Endothelial cell of umbilical vein (primary cell): ENCODE measurements around the gene NCR2. TPM values are rescaled to one million over a fixed set of nuclear protein-coding genes. Genes with fewer than 3 reads are reported as not detected.

Experiments
- BruUV-seq: library from RNA; stranded (reverse); fragments of 400-500 nt; replicated peaks from 2 replicates; lab custom pipeline; 2021; lab: Mats Ljungman, UMichigan
- CTCF ChIA-PET: fragments of 300-600, 350-600 bp; sonication (Branson Sonifier 250); formaldehyde crosslinking; loops from one replicate; lab custom pipeline; 2021; ENCODE audit warnings: antibody characterized with exemption, inconsistent platforms; lab: Charles Lee
- POLR2A ChIA-PET: fragments of 300-600, 350-600 bp; sonication (Branson Sonifier 250); formaldehyde crosslinking; loops from one replicate; lab custom pipeline; 2021; ENCODE audit warnings: antibody characterized with exemption, inconsistent platforms; lab: Charles Lee
- DNase-seq: peaks from one replicate; pipeline ENCODE4 v3.0.0-alpha.2; 2011; ENCODE audit warnings: low read depth, low spot score
- FAIRE-seq: peaks from 2 replicates; lab custom pipeline; 2011; peaks lifted over from hg19 to GRCh38; lab: Jason Lieb, UNC
- H2AFZ ChIP-seq: 2 replicates; pipeline ENCODE4 v1.6.0; 2012; ENCODE audit warnings: low read depth, low read length, control low read depth, inconsistent platforms
- H3K27ac ChIP-seq: 2 replicates; pipeline ENCODE4 v1.5.1; 2011; ENCODE audit warnings: low read depth, mild to moderate bottlenecking, control low read depth, low read length, moderate library complexity; ENCODE audit not compliant: insufficient read depth
- H3K27me3 ChIP-seq, 2 experiments: 2 replicates each; pipeline versions ENCODE4 v1.6.0 to v1.6.1; 2011; ENCODE audit warnings: low read length in 2 of 2, mixed read lengths in 1 of 2; ENCODE audit not compliant: control insufficient read depth in 2 of 2, insufficient read depth in 2 of 2
- H3K36me3 ChIP-seq, 2 experiments: 2 replicates in 1 of 2; 3 replicates in 1 of 2; pipeline ENCODE4 v1.5.1; 2011; ENCODE audit warnings: low read length in 2 of 2, mild to moderate bottlenecking in 1 of 2, moderate library complexity in 1 of 2; ENCODE audit not compliant: control insufficient read depth in 2 of 2, insufficient read depth in 2 of 2; ENCODE audit errors: extremely low read depth in 1 of 2
- H3K4me1 ChIP-seq: 3 replicates; pipeline ENCODE4 v1.5.1; 2011; ENCODE audit warnings: mild to moderate bottlenecking, low read length; ENCODE audit not compliant: control insufficient read depth, insufficient read depth; ENCODE audit errors: extremely low read depth
- H3K4me2 ChIP-seq: 2 replicates; pipeline ENCODE4 v1.6.1; 2011; ENCODE audit warnings: low read length, control low read depth, mixed read lengths; ENCODE audit not compliant: insufficient read depth
- H3K4me3 ChIP-seq, 3 experiments: fragments of 200-600 bp in 1 of 3; sonication (generic), shearing (Covaris generic) in 1 of 3; replicated peaks in 1 of 3; 2 replicates each; pipeline ENCODE4 v1.5.1; 2011 to 2016; ENCODE audit warnings: control low read depth in 3 of 3, low read length in 3 of 3, mild to moderate bottlenecking in 2 of 3, inconsistent platforms in 1 of 3, low read depth in 1 of 3, moderate library complexity in 1 of 3; ENCODE audit not compliant: insufficient read depth in 1 of 3
- H3K79me2 ChIP-seq: 2 replicates; pipeline ENCODE4 v1.6.0; 2012; ENCODE audit warnings: low read length, inconsistent platforms; ENCODE audit not compliant: control insufficient read depth, insufficient read depth
- H3K9ac ChIP-seq: replicated peaks from 2 replicates; pipeline ENCODE3; 2011; ENCODE audit warnings: low read length, control low read depth; ENCODE audit not compliant: insufficient read depth; ENCODE audit errors: extremely low read depth
- H3K9me1 ChIP-seq: replicated peaks from 3 replicates; pipeline ENCODE4 v1.6.0; 2011; ENCODE audit warnings: mild to moderate bottlenecking, low read length; ENCODE audit not compliant: control insufficient read depth, insufficient read depth; ENCODE audit errors: extremely low read depth
- H3K9me3 ChIP-seq: replicated peaks from 2 replicates; pipeline ENCODE4 v1.5.1; 2012; ENCODE audit warnings: low read length, inconsistent platforms; ENCODE audit not compliant: control insufficient read depth, insufficient read depth
- H4K20me1 ChIP-seq: replicated peaks from 2 replicates; pipeline ENCODE3; 2011; ENCODE audit warnings: mild to moderate bottlenecking, low read length; ENCODE audit not compliant: control insufficient read depth, insufficient read depth; ENCODE audit errors: extremely low read depth
- CTCF ChIP-seq, 2 donors: IDR thresholded peaks; 1 replicate in 1 of 2; 2 replicates in 1 of 2; pipeline ENCODE4 v1.5.1; 2011; ENCODE audit warnings: low read length in 2 of 2, mild to moderate bottlenecking in 2 of 2, moderate library complexity in 2 of 2, control low read depth in 1 of 2, inconsistent platforms in 1 of 2, low read depth in 1 of 2; ENCODE audit not compliant: insufficient read depth in 1 of 2; ENCODE audit errors: extremely low read depth in 1 of 2
- EZH2 ChIP-seq: IDR thresholded peaks from 2 replicates; pipeline ENCODE4 v1.6.1; 2012; ENCODE audit warnings: borderline replicate concordance, low read depth, mild to moderate bottlenecking, moderate library complexity, low read length, inconsistent platforms; ENCODE audit not compliant: severe bottlenecking
- FOS ChIP-seq: IDR thresholded peaks from 2 replicates; pipeline ENCODE4 v1.6.1; 2011; ENCODE audit warnings: mild to moderate bottlenecking, low read length, moderate library complexity, borderline replicate concordance; ENCODE audit not compliant: insufficient read depth
- GATA2 ChIP-seq: IDR thresholded peaks from 2 replicates; pipeline ENCODE4 v1.7.0; 2011; ENCODE audit warnings: low read depth, mild to moderate bottlenecking, moderate library complexity, mixed read lengths, low read length; ENCODE audit not compliant: insufficient read length, insufficient read depth
- JUN ChIP-seq: IDR thresholded peaks from 2 replicates; pipeline ENCODE4 v1.6.1; 2011; ENCODE audit warnings: borderline replicate concordance, low read depth; ENCODE audit not compliant: insufficient read length, insufficient read depth
- MAX ChIP-seq: IDR thresholded peaks from 2 replicates; pipeline ENCODE4 v1.6.1; 2011; ENCODE audit not compliant: insufficient read depth, insufficient read length
- MYC ChIP-seq: IDR thresholded peaks from one replicate; pipeline ENCODE4 v1.6.1; 2011; ENCODE audit warnings: mild to moderate bottlenecking, low read depth, low read length
- POLR2A ChIP-seq: IDR thresholded peaks from 2 replicates; pipeline ENCODE4 v1.6.1; 2012; ENCODE audit warnings: low read depth, mild to moderate bottlenecking, control low read depth, low read length
- POLR2AphosphoS5 ChIP-seq: IDR thresholded peaks from 2 replicates; pipeline ENCODE4 v1.6.1; 2012; ENCODE audit warnings: low read depth, mild to moderate bottlenecking, control low read depth, low read length, moderate library complexity; ENCODE audit not compliant: insufficient read depth
- dilution Hi-C: fragments of 300-500 bp; cut with MboI; formaldehyde crosslinking; loops from one replicate; pipeline ENCODE4 v1.15.0; 2019; ENCODE audit warnings: low sequenced_read_pairs; ENCODE audit not compliant: extremely low pct_ligation_motif_present
- intact Hi-C: fragments of 100-400 bp; cut with micrococcal nuclease; formaldehyde crosslinking; loops from one replicate; pipeline ENCODE4 v1.10.0; 2022
- polyA plus RNA-seq, 4 experiments: library from polyadenylated mRNA; depleted of rRNA in 3 of 4; stranded (reverse) in 3 of 4; unstranded in 1 of 4; fragments of >200 nt; gene quantifications; 2 replicates each; pipeline versions ENCODE4 v1.2.1 to v1.2.3, GENCODE V29; 2011 to 2012; ENCODE audit warnings: missing spikeins in 1 of 4
- total RNA-seq: library from RNA; stranded (reverse); gene quantifications from 2 replicates; pipeline ENCODE4 v1.2.3, GENCODE V29; 2021

NCR2 gene
- total and polyA plus RNA-seq, 2 donors (not counting 3 experiments of a cell fraction or from before 2014, with no cell fraction given), result not detected

- H4K20me1 ChIP-seq, result no peaks in the 10 kb centered on the region
- no peaks in the 10 kb centered on the region for H3K9me1 ChIP-seq
- POLR2A ChIA-PET, result no interaction called here
- no peak overlapping the region for H3K4me2 ChIP-seq
- H3K79me2 ChIP-seq, result no peaks in the 10 kb centered on the region
- CTCF ChIA-PET, result no interaction called here
- DNase-seq (no peak), FAIRE-seq (no peak)
- intact Hi-C loops (no loop called here), dilution Hi-C loops (no loop called here)
- no peaks in the 10 kb centered on the region for H3K9me3 ChIP-seq
- H3K36me3 ChIP-seq, result no peaks in the 10 kb centered on the region
- no peaks in the 10 kb centered on the region for H3K4me1 ChIP-seq
- no peak overlapping the region for H3K27ac ChIP-seq
- no peak overlapping the region for H3K9ac ChIP-seq
- BruUV-seq, result no TSS peak
- no peak for TF ChIP-seq MYC
- TF ChIP-seq GATA2, result no peak
- TF ChIP-seq JUN, result no peak
- no peak for TF ChIP-seq MAX
- no peak for TF ChIP-seq FOS
- no peak for TF ChIP-seq EZH2
- no peak for TF ChIP-seq POLR2AphosphoS5
- no peak for TF ChIP-seq POLR2A
- no peak for TF ChIP-seq CTCF (IDR thresholded peaks at IDR 0.05; ENCODE audit: extremely low read depth in 1 of 2, insufficient read depth in 1 of 2, low read depth in 1 of 2, low read length in 2 of 2)
- H3K4me3 ChIP-seq, result no peak overlapping the region
- peaks cover 67 to 78% of the 10 kb centered on the region in 2 experiments for H3K27me3 ChIP-seq
- no peak overlapping the region for H2AFZ ChIP-seq
These were observed 40.8 kb downstream of the NCR2 start for GRCh38 chr6:41376176-41376575.
